Measurements from ENCODE around the gene METTL22. TPM values are rescaled to one million over a fixed set of nuclear protein-coding genes. Genes with fewer than 3 reads are reported as not detected.
A peak's percentile ranks its signal among the peaks of the same experiment; 100 is the strongest.

The METTL22 gene
- total and polyA plus RNA-seq, 10 of the 15 experiments (the other 5 are each of a cell fraction or from before 2014, with no cell fraction given) = 6.4 to 34.7 (median 18.8) TPM

- ChIA-PET CTCF (interaction anchor here (0.8 to 2.8 kb wide), 11 partner anchors 10 to 562 kb away, joined by 3 to 18 read pairs (median 6); no protein-coding TSS in a partner anchor), POLR2A (no interaction called here), RAD21 (ENCODE audit: unreplicated experiment) (interaction anchor here (0.7 to 3.8 kb wide), 4 partner anchors 218 to 562 kb away, joined by 3 to 18 read pairs (median 6); no protein-coding TSS in a partner anchor), SMC1A (ENCODE audit: uncharacterized antibody, unreplicated experiment) (interaction anchor here (0.7 to 2.4 kb wide), 9 partner anchors 15 to 561 kb away, joined by 3 to 6 read pairs (median 4); partner anchors contain the start of gene LITAFD)
- FAIRE-seq = no peak
- intact Hi-C loops (cut with micrococcal nuclease; ENCODE audit: unreplicated experiment) (no loop called here), in situ Hi-C loops (cut with MboI) (loop anchor here (10.0 kb wide), 1 partner anchor 1612 kb away; the partner anchor contains the start of gene GRIN2A)
- no peak overlapping the region for H3K9ac ChIP-seq (ENCODE audit: control insufficient read depth, insufficient read depth, low read length)
- no peak for TF ChIP-seq MTA2 (IDR thresholded peaks at IDR 0.05; ENCODE audit: low read depth)
- TF ChIP-seq IKZF1 (conservative IDR thresholded peaks at IDR 0.05) = 0 out of 2 replicates have a peak, but pooled peaks have one; percentile 17
- 0 out of 2 replicates have a peak, but pooled peaks have one; percentile 22 for TF ChIP-seq NBN (IDR thresholded peaks at IDR 0.05)
- TF ChIP-seq RAD21 (IDR thresholded peaks at IDR 0.05; ENCODE audit: insufficient read depth, low read depth, low read length) = peak; percentile 86
- no peak for TF ChIP-seq BCL11A (IDR thresholded peaks at IDR 0.05; ENCODE audit: low read depth, low read length)
- TF ChIP-seq CEBPB (IDR thresholded peaks at IDR 0.05; ENCODE audit: borderline replicate concordance in 1 of 2, low read depth in 2 of 2, low read length in 2 of 2) = peak in 1 of 2 experiments; percentile 49; a peak in 1 of 4 replicates
- TF ChIP-seq TAF1 (IDR thresholded peaks at IDR 0.05; ENCODE audit: borderline replicate concordance, low read depth, low read length) = no peak
- TF ChIP-seq SMC3 (IDR thresholded peaks at IDR 0.05; ENCODE audit: borderline replicate concordance, low read length) = peak; percentile 76; the same call in 1 of the 2 replicates
- TF ChIP-seq, protein P1, sequence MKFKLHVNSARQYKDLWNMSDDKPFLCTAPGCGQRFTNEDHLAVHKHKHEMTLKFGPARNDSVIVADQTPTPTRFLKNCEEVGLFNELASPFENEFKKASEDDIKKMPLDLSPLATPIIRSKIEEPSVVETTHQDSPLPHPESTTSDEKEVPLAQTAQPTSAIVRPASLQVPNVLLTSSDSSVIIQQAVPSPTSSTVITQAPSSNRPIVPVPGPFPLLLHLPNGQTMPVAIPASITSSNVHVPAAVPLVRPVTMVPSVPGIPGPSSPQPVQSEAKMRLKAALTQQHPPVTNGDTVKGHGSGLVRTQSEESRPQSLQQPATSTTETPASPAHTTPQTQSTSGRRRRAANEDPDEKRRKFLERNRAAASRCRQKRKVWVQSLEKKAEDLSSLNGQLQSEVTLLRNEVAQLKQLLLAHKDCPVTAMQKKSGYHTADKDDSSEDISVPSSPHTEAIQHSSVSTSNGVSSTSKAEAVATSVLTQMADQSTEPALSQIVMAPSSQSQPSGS (IDR thresholded peaks at IDR 0.05; ENCODE audit: low read length) = no peak
- peak; percentile 40; the same call in 1 of the 2 replicates for TF ChIP-seq ATF7 (IDR thresholded peaks at IDR 0.05; ENCODE audit: low read depth)
- TF ChIP-seq, protein P2, sequence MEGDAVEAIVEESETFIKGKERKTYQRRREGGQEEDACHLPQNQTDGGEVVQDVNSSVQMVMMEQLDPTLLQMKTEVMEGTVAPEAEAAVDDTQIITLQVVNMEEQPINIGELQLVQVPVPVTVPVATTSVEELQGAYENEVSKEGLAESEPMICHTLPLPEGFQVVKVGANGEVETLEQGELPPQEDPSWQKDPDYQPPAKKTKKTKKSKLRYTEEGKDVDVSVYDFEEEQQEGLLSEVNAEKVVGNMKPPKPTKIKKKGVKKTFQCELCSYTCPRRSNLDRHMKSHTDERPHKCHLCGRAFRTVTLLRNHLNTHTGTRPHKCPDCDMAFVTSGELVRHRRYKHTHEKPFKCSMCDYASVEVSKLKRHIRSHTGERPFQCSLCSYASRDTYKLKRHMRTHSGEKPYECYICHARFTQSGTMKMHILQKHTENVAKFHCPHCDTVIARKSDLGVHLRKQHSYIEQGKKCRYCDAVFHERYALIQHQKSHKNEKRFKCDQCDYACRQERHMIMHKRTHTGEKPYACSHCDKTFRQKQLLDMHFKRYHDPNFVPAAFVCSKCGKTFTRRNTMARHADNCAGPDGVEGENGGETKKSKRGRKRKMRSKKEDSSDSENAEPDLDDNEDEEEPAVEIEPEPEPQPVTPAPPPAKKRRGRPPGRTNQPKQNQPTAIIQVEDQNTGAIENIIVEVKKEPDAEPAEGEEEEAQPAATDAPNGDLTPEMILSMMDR (IDR thresholded peaks at IDR 0.05 in 2 of 3, conservative IDR thresholded peaks at IDR 0.05 in 1 of 3; ENCODE audit: control insufficient read depth in 2 of 3, extremely low read depth in 1 of 3, insufficient read depth in 1 of 3, low read depth in 3 of 3, low read length in 3 of 3) = peak; percentile 39 to 64 (median 54); a peak in 5 of 6 replicates
- peak; percentile 25; the same call in 1 of the 2 replicates for TF ChIP-seq RAD51 (IDR thresholded peaks at IDR 0.05)
- no peak for TF ChIP-seq HCFC1 (IDR thresholded peaks at IDR 0.05; ENCODE audit: low read length)
- TF ChIP-seq SUPT20H (IDR thresholded peaks at IDR 0.05; ENCODE audit: borderline replicate concordance, control insufficient read depth, low read depth, low read length) = no peak
- H3K4me2 ChIP-seq (ENCODE audit: control insufficient read depth, insufficient read depth) = no peak overlapping the region
- H3K4me3 ChIP-seq = no peak overlapping the region
- WGBS (ENCODE audit: insufficient coverage, insufficient replicate concordance, low lambda C conversion rate, missing lambda C conversion rate) = 23% methylated on average over 7 of the region's 7 CpGs
- no peak overlapping the region for H3K27ac ChIP-seq (ENCODE audit: control insufficient read depth, insufficient read depth)
- H3K36me3 ChIP-seq (ENCODE audit: control insufficient read depth in 2 of 2, insufficient read depth in 2 of 2, low read length in 1 of 2) = no peaks in the 10 kb centered on the region
- H2AFZ ChIP-seq (ENCODE audit: control insufficient read depth, low read depth, low read length) = no peak overlapping the region
- H3K27me3 ChIP-seq (replicated peaks in 1 of 2; ENCODE audit: control insufficient read depth in 2 of 2, insufficient read depth in 2 of 2, low read length in 1 of 2) = no peaks in the 10 kb centered on the region; a peak in 2 of 4 replicates
- H3K4me1 ChIP-seq (ENCODE audit: control insufficient read depth, insufficient read depth, low read length) = no peaks in the 10 kb centered on the region
- H4K20me1 ChIP-seq (ENCODE audit: control insufficient read depth, insufficient read depth) = no peaks in the 10 kb centered on the region
- ATAC-seq = peak; percentile 56
- no peaks in the 10 kb centered on the region for H3K79me2 ChIP-seq (ENCODE audit: control insufficient read depth, insufficient read depth, low read length)
- no peaks in the 10 kb centered on the region; the same call in 2 of the 3 replicates for H3K9me3 ChIP-seq (replicated peaks; ENCODE audit: control insufficient read depth, insufficient read depth, low read length)
- BruUV-seq (replicated peaks) = no TSS peak
- DNase-seq (ENCODE audit: low read depth, low spot score) = no peak
Measured at GRCh38 chr16:8572919-8573724, 48.4 kb upstream of the METTL22 start.

Measured in GM12878 (cell line).